Vagina (tissue), 2 donors: ENCODE measurements around the gene FAM171A1. TPM values are rescaled to one million over a fixed set of nuclear protein-coding genes. Genes with fewer than 3 reads are reported as not detected.

ENCODE experiments used
- DNase-seq, 2 donors: peaks; one replicate each; pipeline ENCODE4 v3.0.0-alpha.2; 2017; ENCODE audit errors: extremely low spot score in 2 of 2
- H3K27ac ChIP-seq: fragments of 200-600 bp; sonication (generic); one replicate; pipeline ENCODE4 v1.5.1; 2019
- H3K27me3 ChIP-seq: fragments of 200-600 bp; sonication (generic); one replicate; pipeline ENCODE4 v1.5.1; 2019
- H3K36me3 ChIP-seq, 2 donors: fragments of 200-600 bp; sonication (generic); one replicate each; pipeline ENCODE4 v1.5.1; 2017 to 2019
- H3K4me1 ChIP-seq: fragments of 200-600 bp; sonication (generic); one replicate; pipeline ENCODE4 v1.5.1; 2019
- H3K4me3 ChIP-seq, 2 donors: fragments of 200-600 bp; sonication (generic); 1 replicate in 1 of 2; 2 replicates in 1 of 2; pipeline ENCODE4 v1.5.1; 2016 to 2019
- H3K9me3 ChIP-seq: fragments of 200-600 bp; sonication (generic); one replicate; pipeline ENCODE4 v1.5.1; 2019
- CTCF ChIP-seq, 3 experiments: fragments of 450-650 bp in 2 of 3; fragments of 200-600 bp in 1 of 3; sonication (generic) in 1 of 3; IDR thresholded peaks; one replicate each; pipeline ENCODE4 v1.5.1; 2017 to 2019; ENCODE audit warnings: antibody characterized with exemption in 3 of 3, mild to moderate bottlenecking in 2 of 3, moderate library complexity in 2 of 3
- POLR2A ChIP-seq, 2 donors: fragments of 450-650 bp; IDR thresholded peaks; one replicate each; pipeline ENCODE4 v1.6.1; 2017; ENCODE audit warnings: antibody characterized with exemption in 2 of 2, mild to moderate bottlenecking in 2 of 2, moderate library complexity in 2 of 2
- POLR2AphosphoS5 ChIP-seq, 2 donors: sonication (generic); formaldehyde crosslinking; IDR thresholded peaks; one replicate each; pipeline ENCODE4 v1.9.0; 2017; ENCODE audit warnings: antibody characterized with exemption in 2 of 2, mild to moderate bottlenecking in 2 of 2, low read depth in 1 of 2; ENCODE audit not compliant: insufficient read depth in 1 of 2
- intact Hi-C: fragments of 100-400 bp; cut with DNase I; formaldehyde crosslinking; loops from one replicate; pipeline ENCODE4 v1.15.1; 2023
- total RNA-seq: library from RNA; depleted of rRNA; stranded (reverse); fragments of >200 nt; gene quantifications from one replicate; pipeline ENCODE4 v1.2.3, GENCODE V29; 2016

FAM171A1 gene
- total RNA-seq, 1 donor from 2014 or later = 8.6 TPM

GRCh38 chr10:15320118-15320517 is 51.0 kb downstream of the FAM171A1 start:
- Histone ChIP-seq H3K27me3 (no peaks in the 10 kb centered on the region), H3K36me3 (no peaks in the 10 kb centered on the region), H3K9me3 (no peaks in the 10 kb centered on the region), H3K4me1 (peaks cover 22% of the 10 kb centered on the region), H3K4me3 (no peak overlapping the region), H3K27ac (no peak overlapping the region)
- intact Hi-C loops = no loop called here
- TF ChIP-seq POLR2AphosphoS5 (IDR thresholded peaks at IDR 0.05; ENCODE audit: insufficient read depth in 1 of 2, low read depth in 1 of 2) (no peak), CTCF (IDR thresholded peaks at IDR 0.05) (no peak), POLR2A (IDR thresholded peaks at IDR 0.05) (no peak)
- no peak for DNase-seq

GRCh38 chr10:15316871-15317464 is 54.1 kb downstream of the FAM171A1 start:
- Histone ChIP-seq H3K27ac (no peak overlapping the region), H3K4me3 (no peak overlapping the region), H3K9me3 (no peaks in the 10 kb centered on the region), H3K36me3 (no peaks in the 10 kb centered on the region), H3K4me1 (peaks cover 17% of the 10 kb centered on the region), H3K27me3 (no peaks in the 10 kb centered on the region)
- TF ChIP-seq POLR2A (IDR thresholded peaks at IDR 0.05) (no peak), CTCF (IDR thresholded peaks at IDR 0.05) (no peak), POLR2AphosphoS5 (IDR thresholded peaks at IDR 0.05; ENCODE audit: insufficient read depth in 1 of 2, low read depth in 1 of 2) (no peak)
- DNase-seq = no peak
- intact Hi-C loops = no loop called here

- Histone ChIP-seq H3K36me3 (no peaks in the 10 kb centered on the region), H3K4me3 (no peak overlapping the region), H3K4me1 (peaks cover 8% of the 10 kb centered on the region), H3K9me3 (no peaks in the 10 kb centered on the region), H3K27me3 (no peaks in the 10 kb centered on the region), H3K27ac (no peak overlapping the region)
- TF ChIP-seq POLR2AphosphoS5 (IDR thresholded peaks at IDR 0.05; ENCODE audit: insufficient read depth in 1 of 2, low read depth in 1 of 2) (no peak), CTCF (IDR thresholded peaks at IDR 0.05) (no peak), POLR2A (IDR thresholded peaks at IDR 0.05) (no peak)
- intact Hi-C loops = no loop called here
- DNase-seq = no peak
These were observed 54.9 kb downstream of the FAM171A1 start for GRCh38 chr10:15316145-15316544.

- intact Hi-C loops = no loop called here
- no peak overlapping the region for H3K27ac ChIP-seq
These were observed 55.8 kb downstream of the FAM171A1 start for GRCh38 chr10:15315286-15315685.

More at GRCh38 chr10:15315286-15315685, 55.8 kb downstream of the FAM171A1 start:
- Histone ChIP-seq H3K36me3 (no peaks in the 10 kb centered on the region), H3K4me1 (no peaks in the 10 kb centered on the region), H3K27me3 (no peaks in the 10 kb centered on the region), H3K9me3 (no peaks in the 10 kb centered on the region), H3K4me3 (no peak overlapping the region)
- no peak for DNase-seq
- TF ChIP-seq POLR2AphosphoS5 (IDR thresholded peaks at IDR 0.05; ENCODE audit: insufficient read depth in 1 of 2, low read depth in 1 of 2) = no peak
- no peak for TF ChIP-seq CTCF (IDR thresholded peaks at IDR 0.05)
- TF ChIP-seq POLR2A (IDR thresholded peaks at IDR 0.05) = no peak
